HG02623 (cell line): Measurements from ENCODE around the gene RAB10.
"Not testable (repeated sequence)": the region's sequence is repeated elsewhere in the genome, so short reads cannot be mapped to it uniquely, and the experiment has no call there.

Experiments used
- ATAC-seq: cut with Tn5 transposase; IDR thresholded peaks from one replicate; pipeline ENCODE4 v1.9.1; 2021; ENCODE audit warnings: moderate library complexity; ENCODE audit not compliant: unreplicated experiment

The RAB10 gene

DNA sequence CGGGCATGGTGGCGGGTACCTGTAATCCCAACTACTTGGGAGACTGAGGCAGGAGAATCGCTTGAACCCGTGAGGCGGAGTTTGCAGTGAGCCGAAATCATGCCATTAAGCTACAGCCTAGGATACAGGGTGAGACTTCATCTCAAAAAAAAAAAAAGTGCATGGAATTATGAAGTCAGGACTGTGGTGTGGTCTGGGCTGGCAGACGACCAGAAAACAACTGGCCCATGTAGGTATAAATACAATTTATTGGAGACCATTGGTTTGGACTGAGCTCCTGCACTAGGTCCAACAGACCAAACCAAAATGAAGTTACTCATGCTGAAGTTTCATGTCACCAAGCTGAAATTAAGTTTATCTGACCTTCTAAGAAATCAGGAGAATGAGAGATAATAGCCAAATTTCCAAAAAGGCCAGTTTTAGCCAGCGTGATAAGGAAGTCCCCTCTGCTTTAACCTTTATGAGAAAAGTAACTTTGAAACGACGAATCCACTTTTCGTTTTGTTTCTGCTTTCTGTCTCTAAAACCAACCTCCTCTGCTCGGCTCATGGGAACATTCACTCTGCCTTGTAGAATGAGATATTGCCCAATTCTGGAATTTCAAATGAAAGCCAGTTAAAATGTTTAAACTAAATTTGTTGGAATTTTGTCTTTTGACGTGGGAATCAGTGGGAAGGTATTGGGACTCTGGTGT, 17.7 kb upstream of the RAB10 start:
- ATAC-seq = no peak

DNA sequence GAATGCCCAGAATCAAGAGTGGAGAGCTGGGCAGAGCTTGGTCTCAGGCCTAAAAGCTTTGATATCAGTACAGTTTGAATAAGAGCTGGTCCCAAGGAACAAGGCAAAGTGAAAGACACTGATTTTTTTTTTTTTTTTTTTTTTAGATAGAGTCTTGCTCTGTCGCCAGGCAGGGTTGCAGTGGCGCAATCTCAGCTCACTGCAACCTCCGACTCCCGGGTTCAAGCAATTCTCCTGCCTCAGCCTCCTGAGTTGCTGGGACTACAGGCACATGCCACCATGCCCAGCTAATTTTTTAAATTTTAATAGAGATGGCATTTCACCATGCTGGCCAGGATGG, 17.2 kb upstream of the RAB10 start:
- ATAC-seq = not testable (repeated sequence)

DNA sequence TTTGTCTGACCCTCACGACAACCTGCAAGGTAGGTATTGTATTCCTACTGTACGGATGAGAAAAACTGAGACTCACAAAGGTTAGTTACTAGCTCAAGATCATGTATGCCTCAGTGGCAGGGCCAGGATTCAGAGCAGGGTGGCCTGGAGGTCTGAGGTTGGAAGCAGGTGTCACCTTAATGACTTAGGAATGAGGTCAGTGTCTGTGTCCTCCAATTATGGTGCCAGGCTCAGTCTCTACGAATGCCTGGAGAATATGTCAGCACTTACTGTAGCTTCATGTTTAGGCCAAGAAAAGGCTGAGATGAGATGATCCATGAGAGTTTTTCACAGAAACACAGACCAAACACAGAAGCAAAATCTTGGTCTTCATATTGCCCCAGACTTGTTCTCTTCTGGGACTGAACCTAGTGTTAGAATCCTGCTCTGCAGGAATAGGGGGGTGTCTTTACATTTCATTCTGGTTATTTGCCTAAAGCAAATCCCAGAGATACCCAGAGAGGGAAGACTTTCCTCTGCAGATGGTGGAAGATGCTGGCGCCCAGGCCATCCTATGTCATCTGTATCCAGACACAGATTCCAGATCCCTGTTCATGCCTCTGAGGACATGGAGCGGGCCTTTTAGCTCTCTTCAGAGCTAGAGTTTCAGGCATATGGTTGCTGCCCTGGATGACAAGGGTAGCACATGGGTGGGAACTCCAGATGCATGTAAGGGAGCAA, 16.3 kb upstream of the RAB10 start:
- ATAC-seq = no peak

DNA sequence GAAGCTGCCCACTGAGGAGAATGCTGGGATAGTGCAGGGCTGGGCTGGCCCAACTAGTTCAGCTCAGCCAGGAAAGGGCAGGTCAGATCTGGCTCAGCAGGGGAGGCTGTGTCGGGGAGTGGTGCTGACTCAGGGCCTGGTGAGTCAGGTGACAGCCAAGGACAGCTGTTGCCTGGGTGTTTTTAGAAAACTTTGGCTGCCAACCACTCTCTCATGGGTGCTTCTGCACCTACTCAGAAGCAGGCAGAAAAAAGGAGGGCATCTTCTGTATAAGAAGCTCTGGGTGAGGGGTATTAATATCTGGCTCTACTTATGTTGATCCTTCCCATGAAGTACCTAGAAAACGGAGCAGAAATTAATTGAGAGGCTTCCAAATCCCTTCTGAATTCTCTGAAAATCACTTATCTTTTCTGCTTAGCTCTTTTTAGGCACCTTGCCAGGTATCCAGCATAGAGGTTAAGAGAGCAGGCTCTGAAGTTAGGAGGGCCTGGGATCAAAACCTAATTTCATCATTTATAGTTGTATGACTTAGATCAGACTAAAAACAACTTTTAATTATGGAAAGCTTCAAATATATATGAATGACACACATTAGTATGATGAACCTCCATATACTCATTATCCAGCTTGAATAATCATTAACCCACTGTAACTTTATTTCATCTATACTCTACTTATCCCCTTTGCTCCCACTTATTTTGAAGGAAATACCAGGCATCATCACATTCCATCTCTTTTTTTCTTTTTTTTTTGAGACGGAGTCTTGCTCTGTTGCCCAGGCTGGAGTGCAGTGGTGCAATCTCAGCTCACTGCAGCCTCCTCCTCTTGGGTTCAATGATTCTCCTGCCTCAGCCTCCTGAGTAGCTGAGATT, 15.5 kb upstream of the RAB10 start:
- ATAC-seq = no peak

DNA sequence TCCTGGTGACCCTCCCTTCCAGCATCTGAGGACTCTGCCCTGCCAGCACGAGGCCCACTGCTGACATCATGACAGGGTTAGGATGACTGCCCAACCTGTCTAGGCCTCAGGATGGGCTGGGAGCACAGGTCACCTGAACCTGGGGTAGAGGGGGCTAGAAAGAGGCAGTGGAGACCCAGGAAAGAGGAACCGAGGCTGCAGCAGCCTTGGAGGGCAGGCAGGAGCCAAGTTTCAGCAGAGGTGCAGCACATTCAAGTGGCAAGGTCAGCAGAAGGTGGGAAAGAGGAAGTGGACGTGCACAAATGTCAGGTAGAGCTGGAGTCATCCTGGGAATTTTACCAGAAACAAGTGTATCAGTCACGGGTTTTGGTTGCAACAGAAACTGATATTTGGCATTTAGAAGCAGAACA, 13.6 kb upstream of the RAB10 start:
- ATAC-seq = no peak

- no peak for ATAC-seq
Measured at GRCh38 chr2:26024260-26024659, 9.6 kb upstream of the RAB10 start.

GRCh38 chr2:26025509-26025908, 8.4 kb upstream of the RAB10 start:
- ATAC-seq = no peak

GRCh38 chr2:26028083-26028482, 5.8 kb upstream of the RAB10 start:
- ATAC-seq = not testable (repeated sequence)

DNA sequence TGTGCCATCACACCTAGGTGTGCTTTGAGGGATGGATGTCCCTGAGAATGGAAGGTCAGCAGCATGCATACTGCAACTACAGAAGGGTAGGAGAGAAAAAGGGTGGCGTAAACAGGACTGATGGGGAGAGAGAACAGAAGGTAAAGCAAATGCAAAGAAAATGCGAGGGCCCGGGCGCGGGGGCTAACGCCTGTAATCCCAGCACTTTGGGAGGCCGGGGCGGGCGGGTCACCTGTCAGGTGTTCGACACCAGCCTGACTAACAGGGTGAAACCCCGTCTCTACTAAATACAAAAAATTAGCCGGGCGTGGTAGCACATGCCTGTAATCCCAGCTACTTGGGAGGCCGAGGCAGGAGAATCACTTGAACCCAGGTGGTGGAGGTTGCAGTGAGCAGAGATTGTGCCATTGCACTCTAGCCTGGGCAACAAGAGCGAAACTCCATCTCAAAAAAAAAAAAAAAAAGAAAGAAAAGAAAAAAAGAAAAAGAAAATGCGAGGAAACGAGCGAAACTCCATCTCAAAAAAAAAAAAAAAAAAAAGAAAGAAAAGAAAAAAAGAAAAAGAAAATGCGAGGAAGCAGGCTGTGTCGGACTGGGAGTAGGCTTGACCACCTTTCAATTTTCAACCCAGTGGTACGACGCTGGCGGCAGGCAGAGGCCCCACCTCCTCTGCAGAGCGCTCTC, 1.2 kb upstream of the RAB10 start:
- ATAC-seq = not testable (repeated sequence)

- no peak for ATAC-seq
Measured at GRCh38 chr2:26033270-26033817, 540 bp upstream of the RAB10 start.

GRCh38 chr2:26034637-26034992, 731 bp downstream of the RAB10 start:
- ATAC-seq = no peak

- no peak for ATAC-seq
Measured at GRCh38 chr2:26035090-26035743, 1.3 kb downstream of the RAB10 start.

GRCh38 chr2:26039603-26040323, 5.9 kb downstream of the RAB10 start:
- ATAC-seq = no peak

- ATAC-seq = no peak
Measured at GRCh38 chr2:26043109-26043508, 9.2 kb downstream of the RAB10 start.

DNA sequence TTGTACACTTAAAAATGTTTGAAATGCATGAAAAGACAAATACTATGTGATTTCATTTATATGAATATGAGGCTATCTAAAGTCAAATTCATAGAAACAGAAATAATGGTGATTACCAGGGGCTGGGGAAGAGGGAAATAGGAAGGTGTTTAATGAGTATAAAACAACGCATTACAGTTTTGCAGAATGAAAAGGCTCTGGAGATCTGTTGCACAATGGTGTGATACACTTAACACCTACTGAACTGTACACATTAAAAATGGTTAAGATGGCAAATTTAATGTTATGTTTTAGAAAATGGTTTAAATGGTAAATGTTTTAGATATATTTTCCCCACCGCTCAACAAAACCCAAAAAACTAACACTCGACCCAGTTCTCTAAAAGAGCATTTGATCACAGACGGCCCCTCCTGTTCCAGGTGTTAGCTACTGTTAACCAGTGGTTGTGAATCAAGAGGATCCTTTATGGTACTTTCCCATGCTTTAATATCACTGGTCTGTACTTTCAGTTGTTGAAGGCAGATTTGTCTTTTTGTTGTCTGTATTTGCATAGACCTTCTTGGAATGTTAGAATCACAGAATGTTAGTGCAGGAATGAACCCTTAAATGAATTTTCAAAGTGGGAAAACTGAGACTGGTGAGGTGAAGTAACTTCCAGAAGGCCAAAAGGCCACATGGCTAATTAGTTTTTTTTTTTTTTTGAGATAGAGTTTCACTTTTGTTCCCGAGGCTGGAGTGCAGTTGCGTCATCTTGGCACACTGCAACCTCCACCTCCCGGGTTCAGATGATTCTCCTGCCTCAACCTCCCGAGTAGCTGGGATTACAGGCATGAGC, 10.2 kb downstream of the RAB10 start:
- no peak for ATAC-seq

- no peak for ATAC-seq
Measured at GRCh38 chr2:26048791-26049190, 14.9 kb downstream of the RAB10 start.

DNA sequence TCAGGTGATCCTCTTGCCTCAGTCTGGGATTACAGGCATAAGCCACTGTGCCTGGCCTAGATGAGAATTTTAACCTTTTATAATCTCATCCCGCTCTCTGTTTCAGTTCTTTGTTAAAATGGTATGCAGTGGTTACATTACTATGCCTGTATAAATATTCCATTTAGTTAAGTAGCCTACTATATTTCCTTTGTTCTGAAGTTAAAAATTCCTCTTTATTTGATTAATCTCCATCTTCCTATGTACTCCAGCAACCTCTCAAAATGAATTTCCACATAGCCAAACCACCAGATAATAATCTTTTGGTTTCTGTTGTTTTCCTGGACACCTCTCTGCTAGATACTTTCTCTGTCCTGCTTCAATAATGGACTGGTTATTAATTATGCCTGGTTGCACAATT, 15.8 kb downstream of the RAB10 start:
- no peak for ATAC-seq

GRCh38 chr2:26052740-26053139, 18.9 kb downstream of the RAB10 start:
- no peak for ATAC-seq
